ENCODE results near the gene LAMA1.

- no peak for TF ChIP-seq EZH2 (IDR thresholded peaks at IDR 0.05; ENCODE audit: low read length, unreplicated experiment)
- TF ChIP-seq, protein P1, sequence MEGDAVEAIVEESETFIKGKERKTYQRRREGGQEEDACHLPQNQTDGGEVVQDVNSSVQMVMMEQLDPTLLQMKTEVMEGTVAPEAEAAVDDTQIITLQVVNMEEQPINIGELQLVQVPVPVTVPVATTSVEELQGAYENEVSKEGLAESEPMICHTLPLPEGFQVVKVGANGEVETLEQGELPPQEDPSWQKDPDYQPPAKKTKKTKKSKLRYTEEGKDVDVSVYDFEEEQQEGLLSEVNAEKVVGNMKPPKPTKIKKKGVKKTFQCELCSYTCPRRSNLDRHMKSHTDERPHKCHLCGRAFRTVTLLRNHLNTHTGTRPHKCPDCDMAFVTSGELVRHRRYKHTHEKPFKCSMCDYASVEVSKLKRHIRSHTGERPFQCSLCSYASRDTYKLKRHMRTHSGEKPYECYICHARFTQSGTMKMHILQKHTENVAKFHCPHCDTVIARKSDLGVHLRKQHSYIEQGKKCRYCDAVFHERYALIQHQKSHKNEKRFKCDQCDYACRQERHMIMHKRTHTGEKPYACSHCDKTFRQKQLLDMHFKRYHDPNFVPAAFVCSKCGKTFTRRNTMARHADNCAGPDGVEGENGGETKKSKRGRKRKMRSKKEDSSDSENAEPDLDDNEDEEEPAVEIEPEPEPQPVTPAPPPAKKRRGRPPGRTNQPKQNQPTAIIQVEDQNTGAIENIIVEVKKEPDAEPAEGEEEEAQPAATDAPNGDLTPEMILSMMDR (conservative IDR thresholded peaks at IDR 0.05; ENCODE audit: low read depth, low read length), result no peak
- no peak for TF ChIP-seq EZH2phosphoT487 (IDR thresholded peaks at IDR 0.05; ENCODE audit: borderline replicate concordance, low read length)
Observed at GRCh38 chr18:6960656-6961055, 156.9 kb downstream of the LAMA1 start.
